ENCODE data around the gene SLC24A3.

DNA sequence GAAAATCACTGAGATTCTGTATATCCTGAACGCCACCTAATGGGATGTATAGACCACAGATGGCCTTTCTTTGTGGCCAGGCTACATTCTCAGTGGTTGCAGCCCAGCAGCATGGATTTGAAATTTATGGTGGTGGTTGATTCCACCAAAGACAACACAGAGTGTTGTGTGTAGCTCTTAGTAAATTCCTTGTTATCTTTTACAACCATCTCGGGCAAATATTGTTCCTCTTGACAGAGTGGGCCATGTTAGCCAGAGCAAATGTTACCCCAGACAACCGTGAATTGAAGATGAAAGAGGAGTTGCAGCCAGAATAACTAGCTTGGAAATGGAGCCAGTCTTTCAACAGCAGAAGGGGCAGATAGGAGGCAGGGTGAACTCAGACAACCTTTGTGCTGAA, 39.5 kb downstream of the SLC24A3 start:
- TF ChIP-seq, protein P1, sequence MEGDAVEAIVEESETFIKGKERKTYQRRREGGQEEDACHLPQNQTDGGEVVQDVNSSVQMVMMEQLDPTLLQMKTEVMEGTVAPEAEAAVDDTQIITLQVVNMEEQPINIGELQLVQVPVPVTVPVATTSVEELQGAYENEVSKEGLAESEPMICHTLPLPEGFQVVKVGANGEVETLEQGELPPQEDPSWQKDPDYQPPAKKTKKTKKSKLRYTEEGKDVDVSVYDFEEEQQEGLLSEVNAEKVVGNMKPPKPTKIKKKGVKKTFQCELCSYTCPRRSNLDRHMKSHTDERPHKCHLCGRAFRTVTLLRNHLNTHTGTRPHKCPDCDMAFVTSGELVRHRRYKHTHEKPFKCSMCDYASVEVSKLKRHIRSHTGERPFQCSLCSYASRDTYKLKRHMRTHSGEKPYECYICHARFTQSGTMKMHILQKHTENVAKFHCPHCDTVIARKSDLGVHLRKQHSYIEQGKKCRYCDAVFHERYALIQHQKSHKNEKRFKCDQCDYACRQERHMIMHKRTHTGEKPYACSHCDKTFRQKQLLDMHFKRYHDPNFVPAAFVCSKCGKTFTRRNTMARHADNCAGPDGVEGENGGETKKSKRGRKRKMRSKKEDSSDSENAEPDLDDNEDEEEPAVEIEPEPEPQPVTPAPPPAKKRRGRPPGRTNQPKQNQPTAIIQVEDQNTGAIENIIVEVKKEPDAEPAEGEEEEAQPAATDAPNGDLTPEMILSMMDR (tag by site-specific recombination; IDR thresholded peaks at IDR 0.05) = no peak
- TF ChIP-seq ZNF830 (tag by site-specific recombination; IDR thresholded peaks at IDR 0.05; ENCODE audit: low read depth) (no peak), TRIM28 (IDR thresholded peaks at IDR 0.05; ENCODE audit: borderline replicate concordance, low read length) (no peak), KLF1 (tag by site-specific recombination; IDR thresholded peaks at IDR 0.05) (no peak), ZNF664 (tag by site-specific recombination; IDR thresholded peaks at IDR 0.05) (no peak), ZNF837 (tag by site-specific recombination; IDR thresholded peaks at IDR 0.05) (no peak), GLI4 (tag by site-specific recombination; IDR thresholded peaks at IDR 0.05) (no peak), YY1 (tag by site-specific recombination; IDR thresholded peaks at IDR 0.05) (no peak)
- TF ChIP-seq, protein P2, sequence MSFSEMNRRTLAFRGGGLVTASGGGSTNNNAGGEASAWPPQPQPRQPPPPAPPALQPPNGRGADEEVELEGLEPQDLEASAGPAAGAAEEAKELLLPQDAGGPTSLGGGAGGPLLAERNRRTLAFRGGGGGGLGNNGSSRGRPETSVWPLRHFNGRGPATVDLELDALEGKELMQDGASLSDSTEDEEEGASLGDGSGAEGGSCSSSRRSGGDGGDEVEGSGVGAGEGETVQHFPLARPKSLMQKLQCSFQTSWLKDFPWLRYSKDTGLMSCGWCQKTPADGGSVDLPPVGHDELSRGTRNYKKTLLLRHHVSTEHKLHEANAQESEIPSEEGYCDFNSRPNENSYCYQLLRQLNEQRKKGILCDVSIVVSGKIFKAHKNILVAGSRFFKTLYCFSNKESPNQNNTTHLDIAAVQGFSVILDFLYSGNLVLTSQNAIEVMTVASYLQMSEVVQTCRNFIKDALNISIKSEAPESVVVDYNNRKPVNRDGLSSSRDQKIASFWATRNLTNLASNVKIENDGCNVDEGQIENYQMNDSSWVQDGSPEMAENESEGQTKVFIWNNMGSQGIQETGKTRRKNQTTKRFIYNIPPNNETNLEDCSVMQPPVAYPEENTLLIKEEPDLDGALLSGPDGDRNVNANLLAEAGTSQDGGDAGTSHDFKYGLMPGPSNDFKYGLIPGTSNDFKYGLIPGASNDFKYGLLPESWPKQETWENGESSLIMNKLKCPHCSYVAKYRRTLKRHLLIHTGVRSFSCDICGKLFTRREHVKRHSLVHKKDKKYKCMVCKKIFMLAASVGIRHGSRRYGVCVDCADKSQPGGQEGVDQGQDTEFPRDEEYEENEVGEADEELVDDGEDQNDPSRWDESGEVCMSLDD (tag by site-specific recombination; IDR thresholded peaks at IDR 0.05) = no peak
- TF ChIP-seq, protein P3, sequence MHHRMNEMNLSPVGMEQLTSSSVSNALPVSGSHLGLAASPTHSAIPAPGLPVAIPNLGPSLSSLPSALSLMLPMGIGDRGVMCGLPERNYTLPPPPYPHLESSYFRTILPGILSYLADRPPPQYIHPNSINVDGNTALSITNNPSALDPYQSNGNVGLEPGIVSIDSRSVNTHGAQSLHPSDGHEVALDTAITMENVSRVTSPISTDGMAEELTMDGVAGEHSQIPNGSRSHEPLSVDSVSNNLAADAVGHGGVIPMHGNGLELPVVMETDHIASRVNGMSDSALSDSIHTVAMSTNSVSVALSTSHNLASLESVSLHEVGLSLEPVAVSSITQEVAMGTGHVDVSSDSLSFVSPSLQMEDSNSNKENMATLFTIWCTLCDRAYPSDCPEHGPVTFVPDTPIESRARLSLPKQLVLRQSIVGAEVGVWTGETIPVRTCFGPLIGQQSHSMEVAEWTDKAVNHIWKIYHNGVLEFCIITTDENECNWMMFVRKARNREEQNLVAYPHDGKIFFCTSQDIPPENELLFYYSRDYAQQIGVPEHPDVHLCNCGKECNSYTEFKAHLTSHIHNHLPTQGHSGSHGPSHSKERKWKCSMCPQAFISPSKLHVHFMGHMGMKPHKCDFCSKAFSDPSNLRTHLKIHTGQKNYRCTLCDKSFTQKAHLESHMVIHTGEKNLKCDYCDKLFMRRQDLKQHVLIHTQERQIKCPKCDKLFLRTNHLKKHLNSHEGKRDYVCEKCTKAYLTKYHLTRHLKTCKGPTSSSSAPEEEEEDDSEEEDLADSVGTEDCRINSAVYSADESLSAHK (tag by site-specific recombination; IDR thresholded peaks at IDR 0.05) = no peak
- TF ChIP-seq, protein P4, sequence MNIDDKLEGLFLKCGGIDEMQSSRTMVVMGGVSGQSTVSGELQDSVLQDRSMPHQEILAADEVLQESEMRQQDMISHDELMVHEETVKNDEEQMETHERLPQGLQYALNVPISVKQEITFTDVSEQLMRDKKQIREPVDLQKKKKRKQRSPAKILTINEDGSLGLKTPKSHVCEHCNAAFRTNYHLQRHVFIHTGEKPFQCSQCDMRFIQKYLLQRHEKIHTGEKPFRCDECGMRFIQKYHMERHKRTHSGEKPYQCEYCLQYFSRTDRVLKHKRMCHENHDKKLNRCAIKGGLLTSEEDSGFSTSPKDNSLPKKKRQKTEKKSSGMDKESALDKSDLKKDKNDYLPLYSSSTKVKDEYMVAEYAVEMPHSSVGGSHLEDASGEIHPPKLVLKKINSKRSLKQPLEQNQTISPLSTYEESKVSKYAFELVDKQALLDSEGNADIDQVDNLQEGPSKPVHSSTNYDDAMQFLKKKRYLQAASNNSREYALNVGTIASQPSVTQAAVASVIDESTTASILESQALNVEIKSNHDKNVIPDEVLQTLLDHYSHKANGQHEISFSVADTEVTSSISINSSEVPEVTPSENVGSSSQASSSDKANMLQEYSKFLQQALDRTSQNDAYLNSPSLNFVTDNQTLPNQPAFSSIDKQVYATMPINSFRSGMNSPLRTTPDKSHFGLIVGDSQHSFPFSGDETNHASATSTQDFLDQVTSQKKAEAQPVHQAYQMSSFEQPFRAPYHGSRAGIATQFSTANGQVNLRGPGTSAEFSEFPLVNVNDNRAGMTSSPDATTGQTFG (tag by site-specific recombination; IDR thresholded peaks at IDR 0.05; ENCODE audit: borderline replicate concordance) = no peak
